KMS-11 (cell line): Measurements from ENCODE around the gene FRMD4A.

Experiments
- H2AFZ ChIP-seq: fragments of 200-600 bp; sonication (generic); 2 replicates; pipeline ENCODE4 v1.6.1; 2016; ENCODE audit warnings: antibody characterized with exemption, mixed run types, low read depth
- H3K27ac ChIP-seq: fragments of 200-600 bp; sonication (generic); 2 replicates; pipeline ENCODE4 v1.6.1; 2016; ENCODE audit warnings: mild to moderate bottlenecking, mixed run types
- H3K27me3 ChIP-seq: fragments of 200-600 bp; sonication (generic); 2 replicates; pipeline ENCODE4 v1.6.1; 2017; ENCODE audit warnings: mild to moderate bottlenecking, low read depth, mixed run types, moderate library complexity; ENCODE audit not compliant: insufficient read depth
- H3K36me3 ChIP-seq: fragments of 200-600 bp; sonication (generic); 2 replicates; pipeline ENCODE4 v1.6.1; 2017; ENCODE audit warnings: mild to moderate bottlenecking, mixed run types; ENCODE audit not compliant: insufficient read depth
- H3K4me1 ChIP-seq: fragments of 200-600 bp; sonication (generic); 2 replicates; pipeline ENCODE4 v1.6.1; 2016; ENCODE audit warnings: mild to moderate bottlenecking, low read depth, mixed run types; ENCODE audit not compliant: poor library complexity, severe bottlenecking
- H3K4me2 ChIP-seq: fragments of 200-600 bp; sonication (generic); 2 replicates; pipeline ENCODE4 v1.7.0; 2016; ENCODE audit warnings: mild to moderate bottlenecking, mixed run types
- H3K4me3 ChIP-seq: fragments of 200-600 bp; sonication (generic); IDR thresholded peaks from 2 replicates; pipeline ENCODE4 v1.6.1; 2017; ENCODE audit warnings: low read depth, low read length, mixed read lengths; ENCODE audit not compliant: insufficient read depth
- H3K79me2 ChIP-seq: fragments of 200-600 bp; sonication (generic); 2 replicates; pipeline ENCODE4 v1.6.1; 2016; ENCODE audit warnings: low read depth, mixed run types; ENCODE audit not compliant: insufficient read depth
- H3K9ac ChIP-seq: fragments of 200-600 bp; sonication (generic); 2 replicates; pipeline ENCODE4 v1.6.1; 2016; ENCODE audit warnings: mild to moderate bottlenecking, mixed run types
- H4K20me1 ChIP-seq: fragments of 200-600 bp; sonication (generic); 2 replicates; pipeline ENCODE4 v1.6.1; 2016; ENCODE audit warnings: mild to moderate bottlenecking, mixed run types; ENCODE audit not compliant: insufficient read depth
- TF ChIP-seq, protein P1 (sequence below): fragments of 200-600 bp; sonication (generic); conservative IDR thresholded peaks from 2 replicates; pipeline ENCODE4 v1.6.1; 2017; ENCODE audit warnings: low read depth, mild to moderate bottlenecking, antibody characterized with exemption, low read length, moderate library complexity, mixed read lengths

Gene FRMD4A

DNA sequence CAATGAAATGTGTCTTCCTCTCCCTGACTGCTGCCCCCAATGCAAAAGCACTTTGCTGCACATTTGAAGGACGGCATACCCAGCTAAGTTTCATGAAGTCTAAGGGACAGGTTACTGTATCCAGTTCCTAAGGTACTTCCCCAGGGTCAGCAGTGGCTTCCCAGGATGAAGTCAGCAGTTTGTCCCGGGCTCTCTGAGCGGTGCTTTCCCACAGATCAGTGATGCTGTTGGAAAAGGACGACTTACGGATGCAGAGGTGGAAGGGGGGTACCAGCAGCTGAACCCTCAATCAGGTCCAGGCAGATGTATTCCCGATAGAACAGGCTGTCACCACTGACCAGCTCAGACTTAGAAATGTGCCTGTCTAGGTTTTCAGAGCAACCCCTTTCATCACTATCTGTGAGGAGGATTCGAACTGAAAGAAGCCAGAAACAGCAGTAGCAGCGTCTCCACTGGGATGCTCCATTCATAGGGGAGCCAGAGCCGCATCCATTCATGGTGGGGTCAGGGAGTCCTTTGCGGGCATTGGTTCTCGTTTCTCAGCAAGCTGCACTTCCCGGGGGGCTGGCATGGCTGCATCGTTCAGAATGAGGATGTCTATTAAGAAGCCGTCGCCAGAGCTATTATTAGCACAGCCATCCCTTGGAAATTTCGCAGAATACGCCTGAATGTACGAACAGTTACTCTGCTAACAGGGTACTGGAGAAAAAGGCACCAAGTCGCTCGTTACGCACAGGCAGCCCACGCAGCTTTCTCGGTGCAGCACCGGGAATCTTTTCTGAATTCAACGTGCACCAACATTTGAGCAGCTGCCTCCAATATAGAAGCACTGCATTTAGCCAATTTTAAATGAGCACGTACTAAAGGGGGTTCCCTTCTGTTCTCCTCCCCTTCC is 440.2 kb downstream of the FRMD4A start:
- Histone ChIP-seq H4K20me1 (no peaks in the 10 kb centered on the region), H3K27me3 (no peaks in the 10 kb centered on the region), H3K4me2 (no peak overlapping the region), H3K4me1 (no peaks in the 10 kb centered on the region), H3K4me3 (no peak overlapping the region), H3K79me2 (no peaks in the 10 kb centered on the region), H3K9ac (no peak overlapping the region), H3K27ac (no peak overlapping the region), H3K36me3 (no peaks in the 10 kb centered on the region), H2AFZ (no peak overlapping the region)
- TF ChIP-seq, protein P1, sequence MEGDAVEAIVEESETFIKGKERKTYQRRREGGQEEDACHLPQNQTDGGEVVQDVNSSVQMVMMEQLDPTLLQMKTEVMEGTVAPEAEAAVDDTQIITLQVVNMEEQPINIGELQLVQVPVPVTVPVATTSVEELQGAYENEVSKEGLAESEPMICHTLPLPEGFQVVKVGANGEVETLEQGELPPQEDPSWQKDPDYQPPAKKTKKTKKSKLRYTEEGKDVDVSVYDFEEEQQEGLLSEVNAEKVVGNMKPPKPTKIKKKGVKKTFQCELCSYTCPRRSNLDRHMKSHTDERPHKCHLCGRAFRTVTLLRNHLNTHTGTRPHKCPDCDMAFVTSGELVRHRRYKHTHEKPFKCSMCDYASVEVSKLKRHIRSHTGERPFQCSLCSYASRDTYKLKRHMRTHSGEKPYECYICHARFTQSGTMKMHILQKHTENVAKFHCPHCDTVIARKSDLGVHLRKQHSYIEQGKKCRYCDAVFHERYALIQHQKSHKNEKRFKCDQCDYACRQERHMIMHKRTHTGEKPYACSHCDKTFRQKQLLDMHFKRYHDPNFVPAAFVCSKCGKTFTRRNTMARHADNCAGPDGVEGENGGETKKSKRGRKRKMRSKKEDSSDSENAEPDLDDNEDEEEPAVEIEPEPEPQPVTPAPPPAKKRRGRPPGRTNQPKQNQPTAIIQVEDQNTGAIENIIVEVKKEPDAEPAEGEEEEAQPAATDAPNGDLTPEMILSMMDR, result no peak

DNA sequence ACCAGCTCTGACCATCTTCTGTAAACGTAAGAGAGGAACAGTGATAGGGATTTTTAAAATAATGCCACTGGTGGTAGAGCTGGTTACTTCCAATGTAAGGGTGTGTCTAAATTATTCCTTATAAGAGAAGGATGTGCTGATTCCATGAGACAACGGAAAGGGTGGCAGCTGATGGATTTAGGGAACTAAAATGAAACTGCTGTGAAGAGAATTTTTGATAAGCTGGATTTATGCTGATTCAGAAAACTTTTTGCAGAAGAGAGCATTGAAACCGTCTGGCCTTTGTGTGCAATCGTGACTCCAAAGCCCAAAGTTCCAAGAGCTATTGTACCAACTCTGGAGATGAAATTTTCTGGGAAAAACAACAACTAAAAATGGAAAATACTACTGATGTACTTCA is 443.0 kb downstream of the FRMD4A start:
- H3K36me3 ChIP-seq, result no peaks in the 10 kb centered on the region
- no peaks in the 10 kb centered on the region for H3K4me1 ChIP-seq
- no peaks in the 10 kb centered on the region for H4K20me1 ChIP-seq
- no peaks in the 10 kb centered on the region for H3K79me2 ChIP-seq
- TF ChIP-seq, protein P1, result no peak
- H3K9ac ChIP-seq, result no peak overlapping the region
- no peaks in the 10 kb centered on the region for H3K27me3 ChIP-seq
- no peak overlapping the region for H2AFZ ChIP-seq
- H3K4me3 ChIP-seq, result no peak overlapping the region
- H3K27ac ChIP-seq, result no peak overlapping the region
- H3K4me2 ChIP-seq, result no peak overlapping the region

DNA sequence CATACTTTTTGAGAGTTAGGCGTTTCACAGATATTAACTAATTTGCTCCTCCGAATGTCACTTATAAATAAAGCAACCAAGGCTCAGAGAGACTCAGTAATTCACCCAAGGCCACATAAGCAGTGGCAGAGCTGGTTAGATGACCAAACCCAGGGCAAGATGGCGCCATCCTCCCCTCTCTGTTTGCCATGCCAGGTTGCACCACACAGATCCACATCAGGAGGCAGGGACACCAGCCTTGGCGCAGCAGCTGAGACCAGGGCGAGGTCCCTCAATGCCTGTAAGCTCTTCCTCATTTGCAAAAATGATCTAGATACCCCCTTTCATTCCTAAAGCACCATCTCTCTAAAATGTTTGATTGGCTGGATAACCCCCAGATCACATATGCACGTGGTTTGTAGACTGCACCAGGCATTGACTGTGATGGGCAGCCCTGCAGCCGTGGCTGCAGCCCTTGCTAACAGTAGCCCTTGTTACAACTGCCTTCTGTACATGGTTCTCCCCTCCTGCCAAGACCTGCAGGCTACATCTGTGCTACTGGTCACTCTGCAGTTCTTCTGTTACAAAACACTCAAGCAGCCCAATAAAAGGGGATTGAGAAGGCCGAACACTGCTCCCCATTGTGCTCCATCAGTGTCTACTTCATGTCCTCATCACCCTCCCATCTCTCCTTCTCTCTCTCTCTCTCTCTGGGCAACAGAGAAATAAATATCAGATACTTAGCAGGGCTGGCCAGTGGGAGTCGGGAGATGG is 445.3 kb downstream of the FRMD4A start:
- Histone ChIP-seq H3K4me2 (no peak overlapping the region), H3K4me1 (no peaks in the 10 kb centered on the region), H2AFZ (no peak overlapping the region), H3K4me3 (no peak overlapping the region), H3K79me2 (no peaks in the 10 kb centered on the region), H3K36me3 (no peaks in the 10 kb centered on the region), H3K27ac (no peak overlapping the region), H3K9ac (no peak overlapping the region), H4K20me1 (no peaks in the 10 kb centered on the region), H3K27me3 (no peaks in the 10 kb centered on the region)
- TF ChIP-seq, protein P1, result no peak

DNA sequence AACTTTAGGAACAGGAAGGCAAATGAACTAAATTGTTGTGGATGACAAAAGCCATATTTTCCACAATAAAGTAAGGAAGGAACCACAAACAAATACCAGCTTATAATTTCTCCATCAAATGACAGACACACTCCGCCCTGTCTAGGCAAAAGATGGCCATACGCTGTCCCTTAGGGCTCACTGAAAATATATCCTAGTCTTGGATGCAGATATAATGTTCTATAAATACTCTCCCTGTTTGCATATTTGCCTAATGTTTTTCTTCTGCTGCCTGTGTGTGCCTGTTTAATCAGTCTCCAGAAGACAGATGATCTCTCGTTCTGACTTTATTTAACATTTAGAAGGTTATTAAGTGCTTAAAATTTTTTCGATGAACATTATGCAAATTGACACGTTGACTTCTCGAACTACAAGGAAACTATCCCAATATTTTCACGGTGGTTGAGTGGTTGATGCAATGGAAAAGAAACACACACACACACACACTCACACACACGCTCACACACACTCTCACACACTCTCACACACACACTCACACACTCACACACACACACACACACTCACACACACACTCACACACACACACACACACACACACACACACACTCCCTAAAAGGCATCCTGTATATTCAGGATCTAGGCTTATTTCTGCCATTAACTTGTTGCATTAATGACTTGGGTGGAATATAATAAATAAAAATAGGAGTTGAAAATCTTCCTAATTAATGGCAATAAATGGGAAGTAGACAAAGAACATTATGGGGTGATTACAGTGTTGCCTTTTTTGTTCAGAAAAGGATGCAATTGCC is 446.9 kb downstream of the FRMD4A start:
- no peak overlapping the region for H3K4me2 ChIP-seq
- H3K27ac ChIP-seq, result no peak overlapping the region
- no peak overlapping the region for H2AFZ ChIP-seq
- no peaks in the 10 kb centered on the region for H3K36me3 ChIP-seq
- no peak overlapping the region for H3K9ac ChIP-seq
- no peak overlapping the region for H3K4me3 ChIP-seq
- TF ChIP-seq, protein P1, result no peak
- H3K4me1 ChIP-seq, result no peaks in the 10 kb centered on the region
- no peaks in the 10 kb centered on the region for H3K79me2 ChIP-seq
- H3K27me3 ChIP-seq, result no peaks in the 10 kb centered on the region
- no peaks in the 10 kb centered on the region for H4K20me1 ChIP-seq
